Activated CD8-positive, alpha-beta memory T cell treated with anti-CD3 and anti-CD28 coated beads, Interleukin-2, amount 50 U/mL, for 4 hours (primary cell): ENCODE data around the gene SUPT6H.
"Not testable (repeated sequence)": the region's sequence is repeated elsewhere in the genome, so short reads cannot be mapped to it uniquely, and the experiment has no call there.

Source experiments
- DNase-seq: peaks from one replicate; pipeline ENCODE4 v3.0.0-alpha.2; 2020

Gene SUPT6H

DNA sequence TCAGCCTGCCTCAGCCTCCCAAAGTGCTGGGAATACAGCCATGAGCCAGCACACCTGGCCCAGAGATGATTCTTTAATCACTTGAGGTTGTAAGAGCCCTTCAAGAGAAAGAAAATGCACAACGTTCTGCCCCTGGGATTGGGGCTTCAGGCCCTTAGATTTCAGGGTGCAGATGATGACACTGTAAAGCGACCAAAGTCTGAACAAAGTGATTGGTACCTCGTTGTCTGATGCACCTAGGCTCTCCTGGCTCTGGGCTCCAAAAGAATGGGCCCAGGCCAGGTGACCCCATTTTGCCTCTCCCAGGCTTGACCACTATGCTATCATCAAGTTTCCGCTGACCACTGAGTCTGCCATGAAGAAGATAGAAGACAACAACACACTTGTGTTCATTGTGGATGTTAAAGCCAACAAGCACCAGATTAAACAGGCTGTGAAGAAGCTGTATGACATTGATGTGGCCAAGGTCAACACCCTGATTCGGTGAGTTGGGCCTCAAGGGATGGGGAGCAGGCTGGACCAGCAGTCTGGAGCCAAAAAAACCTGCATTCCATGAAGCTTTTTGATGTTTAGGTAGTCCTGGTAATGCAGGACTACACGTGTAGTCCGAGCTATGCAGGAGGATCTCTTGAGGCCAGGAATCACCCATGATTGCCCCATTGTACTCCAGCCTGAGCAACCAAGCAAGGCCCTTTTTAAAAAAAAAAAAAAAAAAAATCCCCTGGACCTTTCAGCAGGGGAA is 60.6 kb downstream of the SUPT6H start:
- DNase-seq, result no peak

- no peak for DNase-seq
These were observed 61.3 kb downstream of the SUPT6H start for GRCh38 chr17:28723159-28723835.

GRCh38 chr17:28723836-28724499 is 62.0 kb downstream of the SUPT6H start:
- not testable (repeated sequence) for DNase-seq

DNA sequence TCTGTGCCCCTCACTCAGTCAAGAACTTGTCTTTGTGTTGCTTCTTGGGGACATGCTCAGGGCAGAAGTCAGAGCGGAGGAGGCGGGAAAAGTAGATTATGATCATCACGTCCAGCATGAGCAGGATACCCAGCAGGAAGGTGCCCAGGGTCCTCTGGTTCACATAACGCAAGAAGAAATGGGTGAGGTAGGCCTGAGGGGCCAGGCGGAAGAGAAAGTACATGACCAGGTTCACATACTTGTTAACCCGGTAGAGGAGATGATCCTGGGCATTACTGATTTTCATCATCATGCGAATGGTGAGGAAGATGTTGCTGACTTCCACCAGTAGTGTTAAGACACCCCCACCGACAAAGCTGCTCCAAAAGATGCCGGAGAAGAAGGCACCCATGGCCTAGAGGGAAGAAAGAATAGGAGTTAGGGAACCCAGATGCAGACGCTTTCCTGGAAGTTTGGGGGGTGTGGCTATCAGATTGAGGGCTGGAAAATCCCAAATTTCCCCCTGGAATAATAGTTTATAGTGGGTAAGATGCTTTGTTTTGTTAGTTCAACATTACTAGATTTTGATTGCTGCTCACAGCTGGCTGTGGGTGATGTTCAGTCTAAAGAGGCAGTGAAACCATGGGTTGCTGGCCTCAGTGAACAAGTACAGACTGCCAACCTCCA is 62.6 kb downstream of the SUPT6H start:
- DNase-seq, result no peak

DNA sequence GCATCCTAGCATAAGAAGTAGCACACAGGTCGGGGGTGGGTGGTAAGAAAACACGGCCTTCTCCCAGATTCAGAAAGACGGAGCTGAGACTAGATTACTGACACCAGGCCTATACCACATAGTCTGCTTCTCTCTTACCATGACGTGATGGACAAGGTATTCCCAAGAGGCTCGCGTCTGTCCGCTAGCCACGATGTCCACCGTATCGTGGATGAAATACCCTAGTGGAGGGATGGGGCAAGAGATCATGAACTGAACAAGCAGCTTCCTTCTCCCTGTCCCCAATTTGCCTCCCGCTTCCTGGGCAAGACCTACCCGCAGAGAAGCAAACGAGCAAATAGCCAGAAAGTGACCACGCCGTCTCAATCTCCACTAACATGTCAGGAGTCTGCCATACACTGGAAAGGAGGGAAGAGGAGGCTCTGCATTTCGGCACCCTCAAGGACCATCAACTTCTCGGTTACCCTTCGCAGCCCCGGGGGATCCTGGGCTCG is 63.2 kb downstream of the SUPT6H start:
- DNase-seq, result no peak

GRCh38 chr17:28725660-28726225 is 63.7 kb downstream of the SUPT6H start:
- peak; percentile 57 for DNase-seq

DNA sequence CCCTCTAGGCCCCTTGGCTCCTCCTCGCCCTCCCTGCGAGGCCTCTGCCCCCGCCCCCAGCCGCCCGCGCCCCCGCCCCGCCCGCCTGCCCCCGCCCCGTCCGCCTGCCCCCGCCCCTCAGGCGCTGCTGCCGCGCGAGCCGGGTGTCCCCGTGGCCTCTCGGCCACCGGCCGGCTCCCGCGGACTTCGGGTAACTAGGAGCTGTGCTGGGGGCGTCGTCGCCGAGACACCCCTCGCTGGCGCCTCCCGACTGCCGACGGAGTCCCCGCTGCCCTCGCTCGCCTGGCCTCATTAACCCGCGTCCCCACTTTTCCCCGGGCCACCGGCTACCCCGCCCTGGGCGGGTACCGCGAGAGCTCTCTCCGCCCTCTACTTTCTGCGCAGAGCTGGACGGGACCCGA is 64.2 kb downstream of the SUPT6H start, which contains the start of gene TLCD1:
TLCD1 (minus strand) TSS at position 8 of the 401 bp plus-strand sequence. CDS start 136 bp downstream, outside the sequence.
- peak; percentile 66 for DNase-seq

GRCh38 chr17:28726627-28727491 is 64.9 kb downstream of the SUPT6H start:
- DNase-seq, result peak; percentile 90

DNA sequence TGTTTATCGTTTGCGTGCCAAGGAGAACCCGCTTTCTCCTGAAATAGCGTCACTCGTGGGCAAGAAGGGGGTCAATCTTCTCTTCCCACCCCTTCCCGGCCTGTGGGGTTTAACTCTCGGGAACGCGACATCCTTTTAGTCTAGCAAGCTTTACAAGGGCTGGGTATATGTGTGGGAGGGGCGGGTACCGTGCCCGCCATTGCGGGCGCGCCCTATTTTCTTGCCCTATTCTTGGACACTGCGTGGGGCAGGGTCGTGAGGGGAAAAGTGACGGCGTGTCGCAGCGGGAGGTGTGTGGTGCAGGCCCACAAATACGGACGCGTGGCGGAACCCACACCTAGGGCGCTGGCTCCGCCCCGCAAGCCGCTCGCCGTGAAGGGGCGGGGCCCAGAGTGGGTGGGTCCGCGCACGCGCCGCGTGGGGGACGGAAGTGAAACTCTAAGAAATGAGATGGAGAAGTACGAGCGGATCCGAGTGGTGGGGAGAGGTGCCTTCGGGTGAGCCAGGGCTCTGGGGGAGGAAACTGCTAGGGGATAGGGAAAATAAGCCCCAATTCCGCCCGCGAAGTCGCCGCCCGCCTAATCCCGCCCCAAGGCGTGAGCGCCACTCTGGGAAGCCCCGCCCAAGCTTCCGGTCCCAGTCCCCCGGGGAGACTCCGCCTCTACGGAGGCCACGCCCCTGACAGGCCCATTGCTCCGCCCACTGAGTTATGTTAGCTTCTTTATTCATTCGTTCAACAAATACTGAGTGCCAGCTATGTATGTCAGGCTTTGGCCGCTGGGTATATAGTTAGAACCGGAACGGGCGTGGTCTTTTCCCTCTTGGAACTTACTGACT is 66.6 kb downstream of the SUPT6H start, which contains the start of gene NEK8:
NEK8 (plus strand) TSS at position 425 of the 837 bp plus-strand sequence; CDS start at position 451, 26 bp downstream.
- DNase-seq, result peak; percentile 98

DNA sequence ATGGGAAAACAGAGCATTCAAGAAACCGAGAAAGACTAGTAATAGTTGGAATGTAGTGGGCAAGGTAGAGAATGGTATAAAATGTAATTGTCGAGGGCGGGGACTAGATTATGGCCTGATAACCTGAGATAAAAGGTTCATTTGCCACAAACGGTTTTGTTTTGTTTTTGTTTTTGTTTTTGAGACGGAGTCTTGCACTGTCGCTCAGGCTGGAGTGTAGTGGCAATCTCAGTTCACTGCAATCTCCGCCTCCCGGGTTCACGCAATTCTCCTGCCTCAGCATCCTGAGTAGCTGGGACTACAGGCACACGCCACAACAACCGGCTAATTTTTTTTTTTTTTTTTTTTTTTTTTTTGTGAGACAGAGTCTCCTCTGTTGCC is 67.9 kb downstream of the SUPT6H start:
- DNase-seq, result no peak

DNA sequence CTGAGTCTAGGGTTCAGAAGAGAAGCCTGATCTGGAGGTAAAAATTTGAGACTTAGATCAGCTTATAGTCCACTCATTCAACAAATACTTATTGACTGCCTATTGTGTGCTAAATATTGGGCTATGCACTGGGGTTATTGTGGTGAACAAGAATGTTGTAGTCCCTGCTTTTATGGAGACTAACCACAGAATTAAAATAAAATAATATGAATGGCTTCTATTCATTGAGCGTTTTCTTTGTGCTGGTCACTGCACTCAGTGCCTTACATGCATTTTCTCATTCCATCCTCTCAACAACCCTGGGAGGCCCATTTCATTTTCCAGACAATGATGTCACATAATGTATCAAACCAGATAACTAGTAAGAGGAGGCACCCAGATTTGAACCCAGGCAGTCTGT is 71.3 kb downstream of the SUPT6H start:
- no peak for DNase-seq

- DNase-seq, result no peak
These were observed 72.8 kb downstream of the SUPT6H start for GRCh38 chr17:28734712-28735241.

- no peak for DNase-seq
These were observed 73.3 kb downstream of the SUPT6H start for GRCh38 chr17:28735242-28735722.

DNA sequence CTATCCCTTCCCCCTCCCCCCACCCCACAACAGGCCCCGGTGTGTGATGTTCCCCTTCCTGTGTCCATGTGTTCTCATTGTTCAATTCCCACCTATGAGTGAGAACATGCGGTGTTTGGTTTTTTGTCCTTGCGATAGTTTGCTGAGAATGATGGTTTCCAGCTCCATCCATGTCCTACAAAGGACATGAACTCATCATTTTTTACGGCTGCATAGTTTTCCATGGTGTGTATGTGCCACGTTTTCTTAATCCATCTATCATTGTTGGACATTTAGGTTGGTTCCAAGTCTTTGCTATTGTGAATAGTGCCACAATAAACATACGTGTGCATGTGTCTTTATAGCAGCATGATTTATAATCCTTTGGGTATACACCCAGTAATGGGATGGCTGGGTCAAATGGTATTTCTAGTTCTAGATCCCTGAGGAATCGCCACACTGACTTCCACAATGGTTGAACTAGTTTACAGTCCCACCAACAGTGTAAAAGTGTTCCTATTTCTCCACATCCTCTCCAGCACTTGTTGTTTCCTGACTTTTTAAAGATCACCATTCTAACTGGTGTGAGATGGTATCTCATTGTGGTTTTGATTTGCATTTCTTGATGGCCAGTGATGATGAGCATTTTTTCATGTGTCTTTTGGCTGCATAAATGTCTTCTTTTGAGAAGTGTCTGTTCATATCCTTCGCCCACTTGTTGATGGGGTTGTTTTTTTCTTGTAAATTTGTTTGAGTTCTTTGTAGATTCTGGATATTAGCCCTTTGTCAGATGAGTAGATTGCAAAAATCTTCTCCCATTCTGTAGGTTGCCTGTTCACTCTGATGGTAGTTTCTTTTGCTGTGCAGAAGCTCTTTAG is 74.1 kb downstream of the SUPT6H start:
- DNase-seq, result not testable (repeated sequence)

DNA sequence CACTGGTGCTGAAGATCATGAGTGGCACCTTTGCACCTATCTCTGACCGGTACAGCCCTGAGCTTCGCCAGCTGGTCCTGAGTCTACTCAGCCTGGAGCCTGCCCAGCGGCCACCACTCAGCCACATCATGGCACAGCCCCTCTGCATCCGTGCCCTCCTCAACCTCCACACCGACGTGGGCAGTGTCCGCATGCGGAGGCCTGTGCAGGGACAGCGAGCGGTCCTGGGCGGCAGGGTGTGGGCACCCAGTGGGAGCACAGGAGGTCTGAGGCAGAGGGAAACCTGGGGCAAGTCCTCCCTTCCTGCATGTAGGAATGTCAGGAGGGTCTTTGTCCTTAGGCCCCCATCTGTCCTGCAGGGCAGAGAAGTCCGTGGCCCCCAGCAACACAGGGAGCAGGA is 75.3 kb downstream of the SUPT6H start:
- no peak for DNase-seq

DNA sequence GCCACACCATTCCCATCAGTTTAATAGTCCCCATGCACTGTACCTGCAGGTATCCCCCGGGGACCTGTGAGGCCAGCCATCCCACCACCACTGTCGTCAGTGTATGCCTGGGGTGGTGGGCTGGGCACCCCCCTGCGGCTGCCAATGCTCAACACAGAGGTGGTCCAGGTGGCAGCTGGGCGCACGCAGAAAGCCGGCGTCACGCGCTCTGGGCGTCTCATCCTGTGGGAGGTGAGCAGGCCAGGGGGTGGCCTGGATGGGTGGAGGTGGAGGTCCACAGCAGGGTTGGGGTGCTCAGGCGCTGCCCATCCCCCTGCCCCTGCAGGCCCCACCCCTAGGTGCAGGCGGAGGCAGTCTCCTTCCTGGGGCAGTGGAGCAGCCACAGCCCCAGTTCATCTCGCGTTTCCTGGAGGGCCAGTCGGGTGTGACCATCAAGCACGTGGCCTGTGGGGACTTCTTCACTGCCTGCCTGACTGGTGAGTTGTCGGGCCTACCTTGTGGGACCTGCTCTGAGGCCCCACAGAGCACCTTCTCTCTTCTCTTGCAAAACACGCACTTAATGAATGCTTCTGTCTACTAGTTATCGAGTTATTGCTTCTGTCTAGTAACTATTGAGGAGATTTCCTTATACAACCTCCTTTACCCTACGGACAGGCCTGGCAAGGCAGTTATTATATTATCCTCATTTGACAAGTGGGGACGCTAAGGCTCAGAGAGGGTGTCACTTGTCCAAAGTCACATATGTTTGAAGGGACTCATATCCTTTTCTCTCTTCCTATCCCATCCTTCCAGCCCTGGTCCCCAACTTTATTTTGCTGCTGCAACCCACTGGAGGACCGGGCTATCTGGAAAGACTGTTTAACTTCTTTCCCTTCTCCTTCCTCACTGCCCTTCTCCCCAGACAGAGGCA is 76.0 kb downstream of the SUPT6H start:
- no peak for DNase-seq

DNA sequence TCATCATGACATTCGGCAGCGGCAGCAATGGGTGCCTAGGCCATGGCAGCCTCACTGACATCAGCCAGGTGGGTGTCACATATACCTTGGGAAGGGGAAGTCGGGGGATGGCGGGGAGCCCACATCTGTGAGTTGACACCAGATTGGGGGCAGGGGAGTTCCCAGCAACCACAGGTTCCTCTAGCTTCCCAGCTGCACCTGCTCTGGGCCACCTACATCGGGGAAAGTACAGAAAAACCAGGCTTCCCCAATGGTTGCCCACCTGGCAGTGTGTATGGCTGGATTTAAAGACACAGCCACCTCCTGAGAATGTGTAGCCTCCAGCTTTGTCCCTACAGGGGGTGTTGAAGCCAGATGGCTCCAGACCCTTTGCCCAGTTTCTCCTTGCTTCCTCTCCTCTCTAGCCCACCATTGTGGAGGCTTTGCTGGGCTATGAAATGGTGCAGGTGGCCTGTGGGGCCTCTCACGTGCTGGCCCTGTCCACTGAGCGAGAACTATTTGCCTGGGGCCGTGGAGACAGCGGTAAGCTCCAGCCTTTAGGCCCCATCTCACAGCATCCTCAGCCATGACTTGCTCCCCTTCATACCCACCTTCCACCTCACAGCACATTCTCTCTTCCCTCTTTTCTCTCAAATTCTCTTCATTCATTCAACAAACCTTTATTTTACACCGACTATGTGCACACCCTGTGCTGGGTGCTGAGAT is 76.8 kb downstream of the SUPT6H start:
- DNase-seq, result peak; percentile 73
